Tibial nerve (tissue), 4 donors: ENCODE data around the gene DNAAF3. TPM values are rescaled to one million over a fixed set of nuclear protein-coding genes. Genes with fewer than 3 reads are reported as not detected.

Experiments
- DNase-seq, 2 donors: peaks; one replicate each; pipeline ENCODE4 v3.0.0-alpha.2; 2019; ENCODE audit warnings: low spot score in 2 of 2
- H3K27ac ChIP-seq, 4 donors: fragments of 200-600 bp; sonication (generic) in 3 of 4; one replicate each; pipeline ENCODE4 v1.5.1; 2017 to 2019; ENCODE audit warnings: mild to moderate bottlenecking in 1 of 4
- H3K27me3 ChIP-seq, 2 donors: fragments of 200-600 bp; sonication (generic) in 1 of 2; one replicate each; pipeline versions ENCODE4 v1.5.1 to v1.6.0; 2017 to 2019
- H3K36me3 ChIP-seq, 3 donors: fragments of 200-600 bp; sonication (generic); one replicate each; pipeline ENCODE4 v1.5.1; 2018 to 2019
- H3K4me1 ChIP-seq, 4 donors: fragments of 200-600 bp; sonication (generic) in 3 of 4; one replicate each; pipeline ENCODE4 v1.5.1; 2017 to 2019
- H3K4me3 ChIP-seq, 4 donors: fragments of 200-600 bp; sonication (generic) in 3 of 4; one replicate each; pipeline ENCODE4 v1.5.1; 2017 to 2019; ENCODE audit warnings: mild to moderate bottlenecking in 1 of 4, moderate library complexity in 1 of 4
- H3K9me3 ChIP-seq, 4 donors: fragments of 200-600 bp; sonication (generic) in 3 of 4; one replicate each; pipeline ENCODE4 v1.5.1; 2017 to 2019
- EP300 ChIP-seq, 2 donors: sonication (generic); formaldehyde crosslinking; IDR thresholded peaks; one replicate each; pipeline ENCODE4 v1.6.1; 2017; ENCODE audit warnings: antibody characterized with exemption in 2 of 2, mild to moderate bottlenecking in 1 of 2
- POLR2A ChIP-seq, 2 donors: fragments of 450-650 bp; IDR thresholded peaks; one replicate each; pipeline ENCODE4 v1.6.1; 2017; ENCODE audit warnings: antibody characterized with exemption in 2 of 2, mild to moderate bottlenecking in 2 of 2, moderate library complexity in 2 of 2
- WGBS, 2 donors: methylation state at CpG; one replicate each; pipeline ENCODE4 v1.1.5; 2018; 5-methylcytosine and 5-hydroxymethylcytosine counted together
- total RNA-seq, 4 donors: library from RNA; depleted of rRNA; stranded (reverse); fragments of >200 nt; gene quantifications; one replicate each; pipeline ENCODE4 v1.1.0, GENCODE V29; 2016
- TF ChIP-seq, protein P1 (sequence below), 5 experiments: fragments of 200-600 bp in 3 of 5; fragments of 450-650 bp in 2 of 5; sonication (generic) in 3 of 5; IDR thresholded peaks; one replicate each; pipeline ENCODE4 v1.5.1; 2016 to 2019; ENCODE audit warnings: antibody characterized with exemption in 5 of 5, mild to moderate bottlenecking in 3 of 5, moderate library complexity in 2 of 5

DNAAF3 gene
- total RNA-seq, 4 donors from 2014 or later: 1.2 to 2.7 TPM; not detected in 2

DNA sequence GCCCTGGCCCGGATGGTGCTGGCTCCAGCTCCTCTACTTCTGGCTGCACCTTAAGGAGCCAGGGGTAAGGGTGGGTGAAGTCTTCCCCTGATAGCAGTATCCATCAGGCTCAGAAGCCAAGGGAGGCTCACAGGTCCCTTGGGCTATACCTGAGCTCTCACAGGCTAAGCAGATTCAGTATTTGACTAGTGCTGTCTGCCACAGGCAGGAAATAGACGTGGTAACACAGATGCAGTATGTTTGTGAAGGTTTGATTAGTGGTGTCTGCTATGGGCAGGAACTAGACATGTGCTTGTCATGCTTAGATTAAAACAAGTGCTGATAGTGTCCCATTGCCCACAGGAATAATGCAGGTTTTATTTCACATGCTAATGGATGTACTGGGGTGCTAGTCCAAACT, 9.7 kb upstream of the DNAAF3 start:
- H3K4me3 ChIP-seq: no peak overlapping the region
- WGBS, 2 donors: 30 to 44% methylated on average over 2 of the region's 2 CpGs
- no peaks in the 10 kb centered on the region for H3K9me3 ChIP-seq

DNA sequence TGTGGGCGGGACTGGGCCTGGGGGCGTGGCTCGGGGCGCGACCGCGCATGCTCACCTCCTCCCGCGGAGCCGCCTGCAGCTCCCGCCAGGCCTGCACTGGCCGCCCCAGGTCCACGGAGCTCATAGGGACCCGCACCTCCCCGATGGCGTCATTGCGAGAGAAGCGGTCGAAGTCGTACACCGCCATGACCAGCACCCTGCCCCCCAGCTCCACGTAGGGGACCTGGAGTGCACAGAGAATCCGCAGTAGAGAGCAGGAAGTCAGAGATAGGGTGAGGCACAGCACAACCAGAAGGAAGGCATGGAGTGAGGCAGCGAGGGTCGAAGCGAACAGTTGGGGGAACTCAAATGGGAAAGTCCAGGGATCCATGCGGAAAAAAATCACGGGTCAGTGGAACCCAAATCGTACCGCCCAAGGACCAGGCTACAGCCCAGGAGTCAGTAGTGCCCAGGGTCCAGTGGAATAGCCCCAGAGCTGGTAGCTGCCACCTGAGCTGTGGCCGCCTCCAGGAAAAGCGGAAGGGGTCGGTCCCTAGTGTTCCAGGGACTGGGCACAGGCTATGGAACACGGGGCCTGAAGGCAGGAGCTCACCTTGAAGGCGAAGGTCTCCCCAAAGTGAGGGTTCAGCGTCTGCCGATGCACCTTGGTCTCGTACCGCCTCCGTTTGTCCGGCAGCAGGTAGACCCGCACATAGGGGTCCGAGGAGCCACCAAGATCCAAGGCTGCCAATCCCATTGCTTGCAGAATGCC, 8.9 kb upstream of the DNAAF3 start:
- no peak overlapping the region for H3K27ac ChIP-seq
- TF ChIP-seq POLR2A (IDR thresholded peaks at IDR 0.05) (no peak), EP300 (IDR thresholded peaks at IDR 0.05) (no peak)
- TF ChIP-seq, protein P1, sequence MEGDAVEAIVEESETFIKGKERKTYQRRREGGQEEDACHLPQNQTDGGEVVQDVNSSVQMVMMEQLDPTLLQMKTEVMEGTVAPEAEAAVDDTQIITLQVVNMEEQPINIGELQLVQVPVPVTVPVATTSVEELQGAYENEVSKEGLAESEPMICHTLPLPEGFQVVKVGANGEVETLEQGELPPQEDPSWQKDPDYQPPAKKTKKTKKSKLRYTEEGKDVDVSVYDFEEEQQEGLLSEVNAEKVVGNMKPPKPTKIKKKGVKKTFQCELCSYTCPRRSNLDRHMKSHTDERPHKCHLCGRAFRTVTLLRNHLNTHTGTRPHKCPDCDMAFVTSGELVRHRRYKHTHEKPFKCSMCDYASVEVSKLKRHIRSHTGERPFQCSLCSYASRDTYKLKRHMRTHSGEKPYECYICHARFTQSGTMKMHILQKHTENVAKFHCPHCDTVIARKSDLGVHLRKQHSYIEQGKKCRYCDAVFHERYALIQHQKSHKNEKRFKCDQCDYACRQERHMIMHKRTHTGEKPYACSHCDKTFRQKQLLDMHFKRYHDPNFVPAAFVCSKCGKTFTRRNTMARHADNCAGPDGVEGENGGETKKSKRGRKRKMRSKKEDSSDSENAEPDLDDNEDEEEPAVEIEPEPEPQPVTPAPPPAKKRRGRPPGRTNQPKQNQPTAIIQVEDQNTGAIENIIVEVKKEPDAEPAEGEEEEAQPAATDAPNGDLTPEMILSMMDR (IDR thresholded peaks at IDR 0.05): no peak
- H3K4me1 ChIP-seq: peaks cover 0 to 38% (median 12%) of the 10 kb centered on the region in 4 donors
- DNase-seq: no peak
- H3K36me3 ChIP-seq: no peaks in the 10 kb centered on the region
- H3K9me3 ChIP-seq: no peaks in the 10 kb centered on the region
- WGBS, 2 donors: 67 to 73% methylated on average over 29 to 33 of the region's 43 CpGs
- H3K27me3 ChIP-seq: peaks cover 3 to 100% of the 10 kb centered on the region in 2 donors
- no peak overlapping the region for H3K4me3 ChIP-seq

More for the DNA sequence above, 9.7 kb upstream of the DNAAF3 start:
- Histone ChIP-seq H3K4me1 (peaks cover 0 to 39% (median 12%) of the 10 kb centered on the region in 4 donors), H3K27ac (no peak overlapping the region), H3K27me3 (peaks cover 3 to 100% of the 10 kb centered on the region in 2 donors), H3K36me3 (no peaks in the 10 kb centered on the region)
- TF ChIP-seq POLR2A (IDR thresholded peaks at IDR 0.05): no peak
- TF ChIP-seq, protein P1 (IDR thresholded peaks at IDR 0.05): no peak
- TF ChIP-seq EP300 (IDR thresholded peaks at IDR 0.05): no peak
- DNase-seq: no peak

DNA sequence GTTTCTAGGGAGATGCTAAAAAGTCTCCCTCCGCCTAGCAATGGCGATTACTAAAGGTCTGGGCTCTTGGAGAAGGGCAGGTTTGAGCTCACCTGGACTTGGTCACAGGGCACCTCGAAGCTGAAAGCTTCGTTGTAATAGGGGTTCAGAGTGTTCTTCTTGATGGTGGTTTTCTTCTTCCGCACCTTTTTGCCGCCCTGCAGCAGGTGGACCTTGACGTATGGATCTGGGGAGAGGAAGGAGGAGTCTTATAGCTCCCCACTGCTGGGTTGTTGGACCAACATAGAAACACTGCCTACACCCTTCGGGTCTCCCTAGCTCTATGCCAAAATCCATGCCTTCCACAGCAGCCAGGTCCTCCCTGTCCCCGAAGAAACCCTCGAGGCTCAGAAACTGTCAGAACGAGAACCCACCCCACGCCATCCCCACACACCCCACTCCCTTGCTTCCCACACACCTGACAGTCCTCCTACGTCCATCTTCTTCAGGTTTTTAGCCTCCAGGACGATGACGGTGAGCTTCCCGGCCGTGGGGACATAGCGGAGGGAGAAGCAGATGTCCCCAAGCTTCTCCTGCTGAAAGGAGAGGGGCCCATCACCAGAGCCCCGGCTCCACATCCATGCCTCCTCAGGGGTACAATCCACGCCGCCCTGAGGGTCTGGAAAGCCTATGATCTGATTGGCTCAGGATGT, 8.2 kb upstream of the DNAAF3 start:
- 55 to 64% methylated on average over 21 of the region's 21 CpGs for WGBS, 2 donors
- no peak for TF ChIP-seq POLR2A (IDR thresholded peaks at IDR 0.05)
- TF ChIP-seq, protein P1 (IDR thresholded peaks at IDR 0.05): no peak
- TF ChIP-seq EP300 (IDR thresholded peaks at IDR 0.05): no peak
- Histone ChIP-seq H3K9me3 (no peaks in the 10 kb centered on the region), H3K27ac (no peak overlapping the region), H3K4me3 (no peak overlapping the region), H3K4me1 (peaks cover 0 to 31% (median 9%) of the 10 kb centered on the region in 4 donors), H3K27me3 (peaks cover 3 to 100% of the 10 kb centered on the region in 2 donors), H3K36me3 (no peaks in the 10 kb centered on the region)
- no peak for DNase-seq

DNA sequence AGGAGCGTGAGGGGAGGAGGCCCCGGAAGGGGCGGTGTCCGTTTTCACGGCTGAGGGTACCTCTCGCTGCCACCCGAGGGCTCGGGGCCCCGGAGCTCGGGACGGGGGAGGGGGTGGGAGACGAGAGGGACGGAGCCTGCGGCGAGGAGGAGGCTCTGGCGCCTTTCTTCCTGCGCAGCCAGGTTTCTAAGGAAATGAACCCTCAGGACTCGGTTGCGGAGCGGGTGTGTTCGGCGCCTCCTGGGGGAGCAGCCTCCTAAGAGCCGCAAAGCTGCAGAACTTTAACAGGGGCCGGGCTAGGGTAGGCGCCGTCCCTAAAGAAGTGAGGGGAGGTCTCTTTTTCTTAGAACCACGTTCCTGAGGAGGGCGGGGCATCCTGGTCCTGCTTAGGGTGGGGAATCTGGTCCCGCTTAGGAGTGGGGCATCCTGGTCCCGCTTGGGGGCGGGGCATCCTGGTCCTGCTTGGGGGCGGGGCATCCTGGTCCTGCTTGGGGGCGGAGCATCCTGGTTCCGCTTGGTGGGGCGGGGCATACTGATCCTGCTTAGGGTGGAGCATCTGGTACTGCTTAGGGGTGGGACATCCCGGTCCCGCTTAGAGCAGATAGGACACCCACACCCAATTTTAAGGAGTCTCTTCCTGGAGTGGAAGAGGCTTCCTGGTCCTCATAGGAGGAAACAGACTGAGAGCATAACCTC, 7.4 kb upstream of the DNAAF3 start:
- H3K4me1 ChIP-seq: peaks cover 0 to 24% (median 6%) of the 10 kb centered on the region in 4 donors
- WGBS, 2 donors: 0 to 3% methylated on average over 12 to 33 of the region's 37 CpGs
- TF ChIP-seq, protein P1 (IDR thresholded peaks at IDR 0.05): no peak
- no peak for TF ChIP-seq EP300 (IDR thresholded peaks at IDR 0.05)
- no peak for TF ChIP-seq POLR2A (IDR thresholded peaks at IDR 0.05)
- no peaks in the 10 kb centered on the region for H3K9me3 ChIP-seq
- H3K27me3 ChIP-seq: peaks cover 0 to 100% of the 10 kb centered on the region in 2 donors
- DNase-seq: no peak
- H3K27ac ChIP-seq: no peak overlapping the region
- H3K36me3 ChIP-seq: no peaks in the 10 kb centered on the region
- peak overlapping the region in 2 of 4 donors; percentile 32 to 34 for H3K4me3 ChIP-seq
